Activated T-cell treated with anti-CD3 and anti-CD28 coated beads for 1 hour (primary cell): ENCODE results near the gene AEBP1.

Experiments
- DNase-seq: peaks from one replicate; pipeline ENCODE4 v3.0.0-alpha.2; 2020; ENCODE audit warnings: low read depth

Gene AEBP1

GRCh38 chr7:44156453-44157010 is 52.4 kb downstream of the AEBP1 start:
- DNase-seq: no peak

- DNase-seq: no peak
Observed at GRCh38 chr7:44157116-44158080, 53.3 kb downstream of the AEBP1 start.

- no peak for DNase-seq
Observed at GRCh38 chr7:44158096-44158872, 54.1 kb downstream of the AEBP1 start.

- DNase-seq: no peak
Observed at GRCh38 chr7:44158873-44159631, 54.9 kb downstream of the AEBP1 start.

- DNase-seq: no peak
Observed at GRCh38 chr7:44159824-44160630, 55.9 kb downstream of the AEBP1 start.

- no peak for DNase-seq
Observed at GRCh38 chr7:44161371-44161770, 57.2 kb downstream of the AEBP1 start.

GRCh38 chr7:44162179-44162578 is 58.0 kb downstream of the AEBP1 start:
- no peak for DNase-seq

- no peak for DNase-seq
Observed at GRCh38 chr7:44162785-44163395, 58.7 kb downstream of the AEBP1 start.

- DNase-seq: no peak
Observed at GRCh38 chr7:44163591-44163990, 59.4 kb downstream of the AEBP1 start.
